GM23338 (cell line): Measurements from ENCODE around the gene GPC5. TPM values are rescaled to one million over a fixed set of nuclear protein-coding genes. Genes with fewer than 3 reads are reported as not detected.
A peak's percentile ranks its signal among the peaks of the same experiment; 100 is the strongest.

Source experiments
- ATAC-seq: fragments of 200-7000 bp; cut with Tn5 transposase; 3 replicates; pipeline ENCODE4 v1.9.1; 2020
- DNase-seq: peaks from one replicate; pipeline ENCODE4 v3.0.0-alpha.2; 2015; ENCODE audit warnings: low spot score
- H2AFZ ChIP-seq: fragments of 200-600 bp; sonication (generic); 2 replicates; pipeline ENCODE4 v1.8.0; 2016; ENCODE audit warnings: antibody characterized with exemption, mild to moderate bottlenecking, moderate library complexity
- H3F3A ChIP-seq: fragments of 200-600 bp; sonication (generic); replicated peaks from 2 replicates; pipeline ENCODE4 v1.8.0; 2017; ENCODE audit warnings: antibody characterized with exemption, mixed run types, low read depth
- H3K27ac ChIP-seq: fragments of 200-600 bp; sonication (generic); 2 replicates; pipeline ENCODE4 v1.6.1; 2016; ENCODE audit warnings: low read depth
- H3K27me3 ChIP-seq: fragments of 200-600 bp; sonication (generic); 2 replicates; pipeline ENCODE4 v1.8.0; 2016; ENCODE audit warnings: mild to moderate bottlenecking, mixed run types, moderate library complexity; ENCODE audit not compliant: insufficient read depth
- H3K36me3 ChIP-seq: fragments of 200-600 bp; sonication (generic); 2 replicates; pipeline ENCODE4 v1.8.0; 2016; ENCODE audit warnings: mild to moderate bottlenecking; ENCODE audit not compliant: insufficient read depth
- H3K4me1 ChIP-seq: fragments of 200-600 bp; sonication (generic); 2 replicates; pipeline ENCODE4 v1.8.0; 2016; ENCODE audit warnings: mild to moderate bottlenecking, moderate library complexity; ENCODE audit not compliant: insufficient read depth
- H3K4me2 ChIP-seq: fragments of 200-600 bp; sonication (generic); 2 replicates; pipeline ENCODE4 v1.7.1; 2017; ENCODE audit warnings: mixed run types
- H3K4me3 ChIP-seq: fragments of 200-600 bp; sonication (generic); 2 replicates; pipeline ENCODE4 v1.6.1; 2016; ENCODE audit warnings: mixed run types
- H3K79me2 ChIP-seq: fragments of 200-600 bp; sonication (generic); replicated peaks from 2 replicates; pipeline ENCODE4 v1.8.0; 2017; ENCODE audit warnings: mild to moderate bottlenecking; ENCODE audit not compliant: insufficient read depth
- H3K9me2 ChIP-seq: fragments of 200-600 bp; sonication (generic); 2 replicates; pipeline ENCODE4 v1.8.0; 2017; ENCODE audit not compliant: insufficient read depth
- H4K20me1 ChIP-seq: fragments of 200-600 bp; sonication (generic); replicated peaks from 2 replicates; pipeline ENCODE4 v1.8.0; 2017; ENCODE audit warnings: mild to moderate bottlenecking; ENCODE audit not compliant: insufficient read depth
- H3K27ac Mint-ChIP-seq: 2 replicates; pipeline ENCODE4 v1.8.0; 2020; ENCODE audit warnings: inconsistent platforms, mild to moderate bottlenecking, moderate library complexity, mixed read lengths
- H3K27me3 Mint-ChIP-seq: 3 replicates; pipeline ENCODE4 v1.8.0; 2022; ENCODE audit warnings: low read depth, mild to moderate bottlenecking, moderate library complexity, mixed read lengths, inconsistent platforms; ENCODE audit not compliant: insufficient read depth, poor library complexity
- H3K36me3 Mint-ChIP-seq: 3 replicates; pipeline ENCODE4 v1.8.0; 2021; ENCODE audit warnings: low read depth, mild to moderate bottlenecking, inconsistent platforms, moderate library complexity, mixed read lengths
- H3K4me1 Mint-ChIP-seq: 3 replicates; pipeline ENCODE4 v1.8.0; 2020; ENCODE audit warnings: mild to moderate bottlenecking, inconsistent platforms, mixed read lengths
- H3K4me3 Mint-ChIP-seq: 3 replicates; pipeline ENCODE4 v1.8.0; 2021; ENCODE audit warnings: moderate library complexity, mild to moderate bottlenecking, inconsistent platforms, mixed read lengths
- H3K9me3 Mint-ChIP-seq: 3 replicates; pipeline ENCODE4 v1.8.0; 2020; ENCODE audit warnings: moderate library complexity, mild to moderate bottlenecking, inconsistent platforms, mixed read lengths
- CREB1 ChIP-seq: fragments of 250-450 bp; sonication (Bioruptor Pico); IDR thresholded peaks from 2 replicates; pipeline ENCODE4 v1.5.0; 2020; ENCODE audit warnings: low read depth, mild to moderate bottlenecking, moderate library complexity
- EZH2 ChIP-seq: fragments of 200-600 bp; sonication (generic); IDR thresholded peaks from one replicate; pipeline ENCODE4 v1.8.0; 2017; ENCODE audit warnings: antibody characterized with exemption, mild to moderate bottlenecking, low read depth; ENCODE audit not compliant: unreplicated experiment
- JUNB ChIP-seq: IDR thresholded peaks from one replicate; pipeline ENCODE4 v1.6.1; 2016; ENCODE audit warnings: antibody characterized with exemption; ENCODE audit not compliant: unreplicated experiment
- NANOG ChIP-seq: IDR thresholded peaks from 2 replicates; pipeline ENCODE4 v1.6.1; 2016; ENCODE audit warnings: antibody characterized with exemption, borderline replicate concordance
- POLR2AphosphoS5 ChIP-seq: IDR thresholded peaks from 2 replicates; pipeline ENCODE4 v1.6.1; 2016; ENCODE audit warnings: antibody characterized with exemption, low read depth
- STAT1 ChIP-seq: IDR thresholded peaks from one replicate; pipeline ENCODE4 v1.6.1; 2016; ENCODE audit warnings: antibody characterized with exemption; ENCODE audit not compliant: unreplicated experiment
- ZNF114 ChIP-seq: fragments of 250-450 bp; sonication (Bioruptor Pico); IDR thresholded peaks from 2 replicates; pipeline ENCODE4 v1.5.0; 2020; ENCODE audit warnings: mild to moderate bottlenecking, moderate library complexity
- ZNF331 ChIP-seq: fragments of 250-450 bp; sonication (Bioruptor Pico); IDR thresholded peaks from 2 replicates; pipeline ENCODE4 v1.5.0; 2020; ENCODE audit warnings: low read depth, mild to moderate bottlenecking, moderate library complexity
- polyA plus RNA-seq: library from polyadenylated mRNA; unstranded; fragments of >200 nt; fragmentation: Nextera tagmentation; extraction: Ambion mirVana; gene quantifications from 2 replicates; pipeline ENCODE4 v1.2.1, GENCODE V29; 2016
- total RNA-seq: library from RNA; depleted of rRNA; stranded (reverse); fragments of >200 nt; shearing (Covaris generic); gene quantifications from 2 replicates; pipeline ENCODE4 v1.2.3, GENCODE V29; 2014
- TF ChIP-seq, protein P1 (sequence below), 2 experiments: fragments of 200-600 bp in 1 of 2; sonication (generic) in 1 of 2; conservative IDR thresholded peaks; 2 replicates each; pipeline versions ENCODE4 v1.5.1 to v1.6.1; 2016 to 2017; ENCODE audit warnings: antibody characterized with exemption in 2 of 2, low read depth in 2 of 2, mild to moderate bottlenecking in 2 of 2, moderate library complexity in 1 of 2
- TF ChIP-seq, protein P2 (sequence below): IDR thresholded peaks from 2 replicates; pipeline ENCODE4 v1.6.1; 2016; ENCODE audit warnings: antibody characterized with exemption

Gene GPC5
- total and polyA plus RNA-seq, 2 experiments from 2014 or later = 0.95 to 1.1 TPM

DNA sequence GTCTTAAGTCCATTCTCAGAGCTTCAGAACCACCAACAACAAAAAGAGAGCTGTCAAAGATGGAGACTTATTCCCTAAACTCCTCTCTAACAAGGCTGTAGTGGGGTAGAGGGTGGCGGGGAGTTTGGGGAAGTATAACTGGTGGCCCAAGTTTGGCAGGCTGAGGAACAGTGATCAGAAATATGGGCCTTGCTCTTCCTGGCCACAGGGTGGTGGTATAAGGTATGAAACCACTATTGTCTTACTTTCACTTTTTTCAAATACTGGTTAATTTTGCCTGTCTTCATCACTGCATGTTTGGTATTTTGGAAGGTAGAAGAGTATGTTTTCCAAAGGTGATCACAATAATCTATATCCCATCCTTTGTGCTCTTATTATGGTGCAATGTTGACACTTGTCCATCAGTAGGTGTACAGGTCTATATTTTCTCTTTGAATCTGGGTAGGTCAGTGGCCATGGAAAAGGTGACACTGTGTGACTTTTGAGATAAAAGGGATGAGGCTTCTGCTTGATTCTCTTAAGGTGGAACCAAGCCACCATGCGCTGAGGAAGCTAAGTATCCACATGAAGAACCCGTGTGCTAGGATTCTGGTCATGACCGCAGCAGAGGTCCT lies 23.2 kb upstream of the GPC5 start:
- Histone ChIP-seq H3K27ac (no peak overlapping the region), H3K4me1 (no peaks in the 10 kb centered on the region), H4K20me1 (no peaks in the 10 kb centered on the region), H3K36me3 (no peaks in the 10 kb centered on the region), H3K27me3 (no peaks in the 10 kb centered on the region), H3K9me2 (no peaks in the 10 kb centered on the region), H3K79me2 (no peaks in the 10 kb centered on the region), H2AFZ (no peak overlapping the region), H3K4me3 (no peak overlapping the region), H3K4me2 (no peak overlapping the region), H3F3A (no peaks in the 10 kb centered on the region)
- Mint-ChIP-seq H3K36me3 (no peaks in the 10 kb centered on the region), H3K27me3 (peaks cover 4% of the 10 kb centered on the region), H3K9me3 (no peaks in the 10 kb centered on the region), H3K4me1 (peaks cover 6% of the 10 kb centered on the region; the same call in 2 of the 3 replicates), H3K27ac (no peak overlapping the region), H3K4me3 (no peak overlapping the region)
- DNase-seq = peak; percentile 51
- ATAC-seq = peak; percentile 88
- TF ChIP-seq, protein P1, sequence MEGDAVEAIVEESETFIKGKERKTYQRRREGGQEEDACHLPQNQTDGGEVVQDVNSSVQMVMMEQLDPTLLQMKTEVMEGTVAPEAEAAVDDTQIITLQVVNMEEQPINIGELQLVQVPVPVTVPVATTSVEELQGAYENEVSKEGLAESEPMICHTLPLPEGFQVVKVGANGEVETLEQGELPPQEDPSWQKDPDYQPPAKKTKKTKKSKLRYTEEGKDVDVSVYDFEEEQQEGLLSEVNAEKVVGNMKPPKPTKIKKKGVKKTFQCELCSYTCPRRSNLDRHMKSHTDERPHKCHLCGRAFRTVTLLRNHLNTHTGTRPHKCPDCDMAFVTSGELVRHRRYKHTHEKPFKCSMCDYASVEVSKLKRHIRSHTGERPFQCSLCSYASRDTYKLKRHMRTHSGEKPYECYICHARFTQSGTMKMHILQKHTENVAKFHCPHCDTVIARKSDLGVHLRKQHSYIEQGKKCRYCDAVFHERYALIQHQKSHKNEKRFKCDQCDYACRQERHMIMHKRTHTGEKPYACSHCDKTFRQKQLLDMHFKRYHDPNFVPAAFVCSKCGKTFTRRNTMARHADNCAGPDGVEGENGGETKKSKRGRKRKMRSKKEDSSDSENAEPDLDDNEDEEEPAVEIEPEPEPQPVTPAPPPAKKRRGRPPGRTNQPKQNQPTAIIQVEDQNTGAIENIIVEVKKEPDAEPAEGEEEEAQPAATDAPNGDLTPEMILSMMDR (conservative IDR thresholded peaks at IDR 0.05; ENCODE audit: low read depth in 2 of 2) = peak; percentile 65 to 69
- no peak for TF ChIP-seq ZNF331 (CRISPR knock-in tag)

DNA sequence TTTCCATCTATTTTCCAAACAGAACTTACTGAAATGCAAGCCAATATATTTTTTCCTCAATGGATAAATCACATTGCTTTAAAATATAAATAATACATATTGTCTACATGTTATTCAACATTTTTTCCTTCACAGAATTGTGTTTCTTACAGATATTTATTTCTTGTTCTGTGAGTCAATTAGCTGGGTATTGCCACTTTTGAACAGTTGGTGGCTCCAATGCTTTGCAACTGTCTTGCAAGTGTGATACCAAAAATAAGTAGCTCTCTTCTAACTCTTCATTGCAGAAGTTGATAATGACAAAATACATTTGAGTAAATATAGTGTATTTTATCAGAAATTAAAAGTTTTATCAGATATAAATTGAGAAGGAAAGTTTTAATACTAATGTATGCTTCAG lies 17.1 kb upstream of the GPC5 start:
- no peak overlapping the region for H3K4me3 Mint-ChIP-seq
- no peaks in the 10 kb centered on the region for H3K9me2 ChIP-seq
- H3K27me3 ChIP-seq = no peaks in the 10 kb centered on the region
- no peak overlapping the region for H3K27ac ChIP-seq
- H3K27ac Mint-ChIP-seq = no peak overlapping the region
- H3K4me1 ChIP-seq = no peaks in the 10 kb centered on the region
- H3K4me2 ChIP-seq = no peak overlapping the region
- TF ChIP-seq ZNF114 (CRISPR knock-in tag) = no peak
- TF ChIP-seq, protein P1 (conservative IDR thresholded peaks at IDR 0.05; ENCODE audit: low read depth in 2 of 2) = peak; percentile 57 to 64
- DNase-seq (no peak), ATAC-seq (no peak)
- H4K20me1 ChIP-seq = no peaks in the 10 kb centered on the region
- H3F3A ChIP-seq = no peaks in the 10 kb centered on the region
- no peak overlapping the region for H3K4me3 ChIP-seq
- H3K36me3 Mint-ChIP-seq = no peaks in the 10 kb centered on the region
- no peaks in the 10 kb centered on the region for H3K4me1 Mint-ChIP-seq
- H3K27me3 Mint-ChIP-seq = no peaks in the 10 kb centered on the region
- no peaks in the 10 kb centered on the region for H3K79me2 ChIP-seq
- H3K36me3 ChIP-seq = no peaks in the 10 kb centered on the region
- H2AFZ ChIP-seq = no peak overlapping the region
- no peaks in the 10 kb centered on the region for H3K9me3 Mint-ChIP-seq

DNA sequence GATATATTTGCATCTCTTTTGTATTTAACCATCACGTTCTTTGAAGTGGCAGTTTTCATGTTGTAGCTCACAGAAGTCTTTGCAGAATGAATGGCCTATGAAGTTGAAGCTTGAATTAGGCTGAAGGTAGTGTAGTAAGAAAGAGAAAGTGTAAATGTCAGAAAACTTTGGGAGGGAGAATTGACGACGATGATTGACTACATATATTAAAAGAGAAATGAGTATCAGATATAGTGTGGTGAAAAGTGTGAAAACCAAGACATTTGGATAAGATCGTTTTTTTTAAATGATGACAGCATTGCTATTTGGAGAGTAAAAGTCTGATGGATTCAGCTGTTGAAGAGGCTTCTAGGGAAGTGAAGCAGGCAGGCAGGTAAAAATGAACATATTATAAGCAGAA lies 14.6 kb upstream of the GPC5 start:
- no peak for DNase-seq
- Mint-ChIP-seq H3K27ac (no peak overlapping the region), H3K9me3 (no peaks in the 10 kb centered on the region), H3K27me3 (no peaks in the 10 kb centered on the region), H3K36me3 (no peaks in the 10 kb centered on the region), H3K4me1 (no peaks in the 10 kb centered on the region), H3K4me3 (no peak overlapping the region)
- Histone ChIP-seq H3K4me2 (no peak overlapping the region), H3K4me1 (no peaks in the 10 kb centered on the region), H3K27me3 (no peaks in the 10 kb centered on the region), H2AFZ (no peak overlapping the region), H4K20me1 (no peaks in the 10 kb centered on the region), H3K79me2 (no peaks in the 10 kb centered on the region), H3F3A (no peaks in the 10 kb centered on the region), H3K4me3 (no peak overlapping the region), H3K9me2 (no peaks in the 10 kb centered on the region), H3K36me3 (no peaks in the 10 kb centered on the region), H3K27ac (no peak overlapping the region)
- ATAC-seq = no peak
- TF ChIP-seq NANOG (no peak), STAT1 (no peak), CREB1 (CRISPR knock-in tag) (no peak), JUNB (no peak), ZNF331 (CRISPR knock-in tag) (no peak), POLR2AphosphoS5 (no peak), EZH2 (no peak)
- TF ChIP-seq, protein P2, sequence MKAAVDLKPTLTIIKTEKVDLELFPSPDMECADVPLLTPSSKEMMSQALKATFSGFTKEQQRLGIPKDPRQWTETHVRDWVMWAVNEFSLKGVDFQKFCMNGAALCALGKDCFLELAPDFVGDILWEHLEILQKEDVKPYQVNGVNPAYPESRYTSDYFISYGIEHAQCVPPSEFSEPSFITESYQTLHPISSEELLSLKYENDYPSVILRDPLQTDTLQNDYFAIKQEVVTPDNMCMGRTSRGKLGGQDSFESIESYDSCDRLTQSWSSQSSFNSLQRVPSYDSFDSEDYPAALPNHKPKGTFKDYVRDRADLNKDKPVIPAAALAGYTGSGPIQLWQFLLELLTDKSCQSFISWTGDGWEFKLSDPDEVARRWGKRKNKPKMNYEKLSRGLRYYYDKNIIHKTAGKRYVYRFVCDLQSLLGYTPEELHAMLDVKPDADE = no peak
